Cardiac fibroblast (primary cell): ENCODE results near the gene PCSK9.

ENCODE experiments used
- DNase-seq, 2 donors: peaks; one replicate each; pipeline versions ENCODE4 v3.0.0 to v3.0.0-alpha.2; 2010; ENCODE audit warnings: low read depth in 2 of 2
- H3K4me3 ChIP-seq, 2 donors: replicated peaks in 1 of 2; 1 replicate in 1 of 2; 2 replicates in 1 of 2; pipeline ENCODE4 v1.5.1; 2011; ENCODE audit warnings: low read depth in 2 of 2, low read length in 2 of 2, mild to moderate bottlenecking in 2 of 2, moderate library complexity in 1 of 2
- CTCF ChIP-seq: IDR thresholded peaks from one replicate; pipeline ENCODE4 v1.5.1; 2011; ENCODE audit warnings: low read depth, mild to moderate bottlenecking, low read length, inconsistent platforms

The PCSK9 gene

GRCh38 chr1:55007625-55008024 is 31.7 kb upstream of the PCSK9 start:
- DNase-seq: peak; percentile 42 to 82
- H3K4me3 ChIP-seq: no peak overlapping the region
- no peak for TF ChIP-seq CTCF

DNA sequence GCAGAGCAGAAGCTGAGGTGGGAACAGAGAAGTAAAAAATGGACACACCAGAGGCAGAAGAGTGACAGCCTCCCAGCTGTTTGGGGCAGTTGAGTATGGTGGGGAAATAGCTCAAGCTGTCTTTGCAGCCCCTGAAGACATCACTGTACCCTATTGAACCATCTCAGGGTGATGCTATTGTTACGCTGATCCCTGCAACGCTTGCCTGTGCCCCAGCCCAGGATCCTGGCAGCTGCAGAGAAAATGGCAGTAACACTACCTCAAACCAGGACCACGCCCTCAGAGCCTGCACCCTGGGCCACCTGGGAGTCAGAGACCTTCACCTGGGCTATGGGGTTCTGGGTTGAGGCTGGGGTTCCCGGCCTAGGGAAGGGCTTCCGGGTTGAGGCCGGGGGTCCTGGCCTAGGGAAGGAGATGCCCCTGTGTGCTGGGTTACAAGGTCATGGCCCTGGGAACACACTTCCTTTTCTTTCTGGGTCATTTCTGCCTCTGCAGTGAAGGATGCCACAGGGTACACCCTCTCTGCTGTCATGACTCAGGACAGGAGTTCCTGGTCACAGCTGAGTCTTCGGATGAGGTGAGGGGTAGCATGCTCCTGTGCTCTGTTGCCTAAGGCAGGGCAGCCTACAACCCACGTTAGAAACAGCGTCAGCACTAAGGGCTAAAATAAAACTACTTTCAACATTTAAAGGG is 29.0 kb upstream of the PCSK9 start:
- no peak overlapping the region for H3K4me3 ChIP-seq
- no peak for TF ChIP-seq CTCF
- DNase-seq: no peak

DNA sequence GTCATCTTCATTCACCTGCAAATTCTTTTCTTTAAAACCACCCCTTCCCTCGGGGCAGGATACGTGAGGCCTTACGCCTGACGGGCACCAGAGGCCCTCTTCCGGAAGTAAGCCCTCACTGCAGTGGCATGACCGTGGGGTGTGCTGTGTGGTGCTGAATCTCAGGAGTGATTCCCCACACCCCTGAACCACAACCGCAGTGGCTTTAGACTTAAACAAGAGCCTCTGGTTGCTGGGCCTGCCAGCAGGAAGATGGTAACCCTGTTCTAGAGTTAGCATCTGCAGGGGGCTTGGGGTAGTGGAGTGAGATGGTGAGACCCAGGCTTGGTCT is 28.5 kb upstream of the PCSK9 start:
- no peak for DNase-seq
- H3K4me3 ChIP-seq: no peak overlapping the region
- TF ChIP-seq CTCF: no peak

- no peak for TF ChIP-seq CTCF
- DNase-seq: no peak
- no peak overlapping the region for H3K4me3 ChIP-seq
These were observed 26.7 kb upstream of the PCSK9 start for GRCh38 chr1:55012661-55013060.

DNA sequence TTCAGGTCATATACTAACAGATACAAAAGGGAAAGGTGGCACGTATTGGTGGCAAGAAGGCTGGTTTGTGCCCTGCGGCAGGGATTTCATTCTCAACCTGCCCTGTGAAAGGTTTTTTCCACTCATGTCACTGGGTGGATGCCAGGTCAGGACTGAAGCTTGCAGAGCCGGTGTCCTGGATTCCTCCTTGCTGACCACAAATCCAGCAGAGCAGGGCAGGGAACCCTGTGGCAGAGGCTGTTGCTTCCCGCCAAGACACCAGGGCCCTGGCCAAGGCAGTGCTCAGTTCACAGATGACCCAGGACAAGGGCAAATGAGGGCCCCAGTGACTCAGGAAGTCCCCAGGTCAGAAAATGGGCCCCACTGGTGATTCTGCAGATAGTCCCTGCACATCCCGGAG is 24.2 kb upstream of the PCSK9 start:
- DNase-seq: no peak
- no peak for TF ChIP-seq CTCF
- no peak overlapping the region for H3K4me3 ChIP-seq

DNA sequence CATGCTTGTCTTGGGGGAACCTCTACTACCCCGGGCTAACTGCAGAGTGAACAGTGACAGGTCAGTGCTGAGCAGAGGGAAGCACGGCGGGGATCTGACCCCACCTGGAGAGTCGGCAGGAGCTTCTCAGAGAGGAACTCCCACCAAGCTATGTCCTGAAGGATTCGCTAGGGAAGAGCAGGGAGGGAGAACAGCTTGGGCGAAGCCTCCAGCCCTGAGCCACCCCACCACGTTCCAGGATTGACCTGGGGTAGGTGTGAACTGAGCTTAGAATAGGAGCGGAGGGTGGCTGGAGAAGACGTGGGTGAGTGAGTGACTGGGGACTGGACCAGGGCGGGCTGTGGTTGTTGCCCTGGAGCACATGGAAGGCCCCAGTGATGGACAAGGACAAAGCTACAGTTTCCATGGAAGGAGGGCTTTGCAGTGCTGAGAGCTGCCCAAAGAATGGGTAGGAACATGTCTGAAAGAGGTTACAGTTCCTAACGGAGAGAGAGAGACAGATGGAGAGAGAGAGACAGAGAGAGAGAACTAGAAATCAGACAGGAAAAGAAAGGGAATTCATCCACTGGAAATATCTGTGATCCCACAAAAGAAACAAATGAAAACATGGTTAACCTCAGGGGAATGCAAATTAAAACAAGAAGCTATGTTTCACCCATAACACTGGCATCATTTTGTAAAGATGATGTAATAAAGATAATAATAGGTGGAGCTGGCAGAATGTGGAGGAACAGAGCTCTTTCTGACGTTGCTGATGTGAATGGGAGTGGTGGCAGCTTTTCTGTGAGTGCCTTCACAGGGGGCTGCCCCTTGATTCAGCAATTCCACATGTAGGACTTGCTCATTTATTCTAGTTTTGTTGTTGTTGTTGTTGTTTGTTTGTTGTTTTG is 23.4 kb upstream of the PCSK9 start:
- DNase-seq: peak in 1 of 2 donors; percentile 54
- TF ChIP-seq CTCF: no peak
- H3K4me3 ChIP-seq: no peak overlapping the region
